ENCODE data around the gene GCN1.
"Not testable (repeated sequence)": the region's sequence is repeated elsewhere in the genome, so short reads cannot be mapped to it uniquely, and the experiment has no call there.

Gene GCN1, protein sequence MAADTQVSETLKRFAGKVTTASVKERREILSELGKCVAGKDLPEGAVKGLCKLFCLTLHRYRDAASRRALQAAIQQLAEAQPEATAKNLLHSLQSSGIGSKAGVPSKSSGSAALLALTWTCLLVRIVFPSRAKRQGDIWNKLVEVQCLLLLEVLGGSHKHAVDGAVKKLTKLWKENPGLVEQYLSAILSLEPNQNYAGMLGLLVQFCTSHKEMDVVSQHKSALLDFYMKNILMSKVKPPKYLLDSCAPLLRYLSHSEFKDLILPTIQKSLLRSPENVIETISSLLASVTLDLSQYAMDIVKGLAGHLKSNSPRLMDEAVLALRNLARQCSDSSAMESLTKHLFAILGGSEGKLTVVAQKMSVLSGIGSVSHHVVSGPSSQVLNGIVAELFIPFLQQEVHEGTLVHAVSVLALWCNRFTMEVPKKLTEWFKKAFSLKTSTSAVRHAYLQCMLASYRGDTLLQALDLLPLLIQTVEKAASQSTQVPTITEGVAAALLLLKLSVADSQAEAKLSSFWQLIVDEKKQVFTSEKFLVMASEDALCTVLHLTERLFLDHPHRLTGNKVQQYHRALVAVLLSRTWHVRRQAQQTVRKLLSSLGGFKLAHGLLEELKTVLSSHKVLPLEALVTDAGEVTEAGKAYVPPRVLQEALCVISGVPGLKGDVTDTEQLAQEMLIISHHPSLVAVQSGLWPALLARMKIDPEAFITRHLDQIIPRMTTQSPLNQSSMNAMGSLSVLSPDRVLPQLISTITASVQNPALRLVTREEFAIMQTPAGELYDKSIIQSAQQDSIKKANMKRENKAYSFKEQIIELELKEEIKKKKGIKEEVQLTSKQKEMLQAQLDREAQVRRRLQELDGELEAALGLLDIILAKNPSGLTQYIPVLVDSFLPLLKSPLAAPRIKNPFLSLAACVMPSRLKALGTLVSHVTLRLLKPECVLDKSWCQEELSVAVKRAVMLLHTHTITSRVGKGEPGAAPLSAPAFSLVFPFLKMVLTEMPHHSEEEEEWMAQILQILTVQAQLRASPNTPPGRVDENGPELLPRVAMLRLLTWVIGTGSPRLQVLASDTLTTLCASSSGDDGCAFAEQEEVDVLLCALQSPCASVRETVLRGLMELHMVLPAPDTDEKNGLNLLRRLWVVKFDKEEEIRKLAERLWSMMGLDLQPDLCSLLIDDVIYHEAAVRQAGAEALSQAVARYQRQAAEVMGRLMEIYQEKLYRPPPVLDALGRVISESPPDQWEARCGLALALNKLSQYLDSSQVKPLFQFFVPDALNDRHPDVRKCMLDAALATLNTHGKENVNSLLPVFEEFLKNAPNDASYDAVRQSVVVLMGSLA (N-terminal part only)

DNA sequence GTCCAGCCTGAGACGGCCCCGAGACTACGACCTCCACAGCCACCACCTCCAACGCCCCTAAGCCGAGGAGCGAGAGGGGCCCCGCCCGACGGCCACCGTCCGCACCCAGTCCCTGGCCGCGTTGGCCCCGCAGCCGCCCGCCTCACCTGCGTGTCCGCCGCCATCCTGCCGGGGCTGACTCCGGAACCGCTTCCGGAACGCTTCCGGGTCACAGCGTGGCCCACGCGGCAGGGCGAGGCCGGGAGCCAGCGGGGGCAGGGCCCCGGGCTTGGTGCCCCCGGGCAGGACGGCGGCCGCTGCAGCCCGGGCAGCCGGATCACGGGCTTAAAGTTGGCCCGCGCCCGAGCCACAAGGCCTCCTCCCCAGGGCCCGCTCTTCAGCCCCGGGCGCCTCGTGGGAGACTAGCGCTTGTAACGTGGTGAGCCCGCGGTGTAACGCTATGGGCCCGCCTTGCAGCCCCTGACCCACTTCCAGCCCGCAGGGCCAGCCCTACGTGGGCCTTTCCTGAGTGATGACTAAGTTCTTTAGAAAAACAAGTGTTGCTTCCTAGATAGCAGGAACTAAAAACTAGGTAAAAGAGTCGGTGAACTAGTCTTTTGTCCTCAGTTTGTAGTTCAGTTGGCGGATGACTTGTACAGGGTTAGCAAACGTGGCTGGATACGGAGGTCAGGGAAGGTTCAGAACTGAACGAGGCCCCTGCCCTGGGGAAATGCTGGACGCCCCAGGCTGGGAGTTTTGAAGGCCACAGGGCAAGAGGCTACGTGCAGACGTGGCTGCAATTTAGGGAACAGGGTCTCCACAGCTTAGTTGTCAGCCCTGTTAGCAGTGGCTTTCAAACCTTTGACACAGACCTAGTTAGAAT lies at the start of gene GCN1:
Gene GCN1, minus strand, starts transcription at position 182 of the 862 bp plus-strand sequence. Its CDS starts 18 bp downstream, at position 164.
- peak; percentile 76 to 87 for DNase-seq (ENCODE audit: low read depth in 2 of 2)

GRCh38 chr12:120242971-120243699 lies 48.6 kb upstream of the GCN1 start:
- DNase-seq (ENCODE audit: low read depth in 2 of 2) = no peak

- no peak for DNase-seq (ENCODE audit: low read depth in 2 of 2)
Observed at GRCh38 chr12:120242275-120242799, 47.8 kb upstream of the GCN1 start.

DNA sequence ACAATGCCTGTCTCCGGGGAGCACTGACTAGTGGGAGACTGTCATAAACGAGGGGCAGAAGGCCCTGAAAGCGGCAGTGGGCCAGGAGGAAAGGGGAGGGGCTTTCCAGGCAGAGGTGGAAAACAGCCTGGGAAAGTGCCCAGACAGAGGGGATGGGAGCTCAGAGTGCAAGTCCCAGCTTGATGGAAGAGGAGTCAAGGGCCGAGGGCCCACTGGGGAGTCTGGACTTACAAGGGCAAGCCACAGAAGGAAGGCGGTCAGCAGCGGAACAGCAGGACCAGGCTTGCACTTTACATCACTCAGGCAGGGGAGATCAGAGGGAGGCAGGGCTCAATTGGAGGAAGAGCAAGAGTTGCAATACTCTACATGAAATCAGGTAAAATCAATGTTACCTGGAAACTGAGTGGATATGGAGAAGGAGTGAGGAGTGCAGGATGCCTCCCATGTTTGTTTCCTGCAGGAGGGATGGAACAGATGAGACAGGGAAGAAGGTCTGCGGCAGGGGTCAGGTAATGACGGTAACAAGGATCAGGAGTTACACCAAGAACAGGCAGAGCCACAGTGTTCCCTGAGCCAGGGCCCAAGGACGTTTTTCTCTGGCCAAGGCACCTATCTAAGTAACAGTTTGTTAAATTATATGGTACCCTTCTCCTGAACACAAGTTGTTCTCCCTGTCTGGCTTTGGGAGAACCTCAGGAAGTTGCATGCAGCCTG lies 47.2 kb upstream of the GCN1 start:
- no peak for DNase-seq (ENCODE audit: low read depth in 2 of 2)

GRCh38 chr12:120240495-120240833 lies 45.9 kb upstream of the GCN1 start:
- DNase-seq (ENCODE audit: low read depth in 2 of 2) = no peak

- no peak for DNase-seq (ENCODE audit: low read depth in 2 of 2)
Observed at GRCh38 chr12:120239776-120240494, 45.4 kb upstream of the GCN1 start.

DNA sequence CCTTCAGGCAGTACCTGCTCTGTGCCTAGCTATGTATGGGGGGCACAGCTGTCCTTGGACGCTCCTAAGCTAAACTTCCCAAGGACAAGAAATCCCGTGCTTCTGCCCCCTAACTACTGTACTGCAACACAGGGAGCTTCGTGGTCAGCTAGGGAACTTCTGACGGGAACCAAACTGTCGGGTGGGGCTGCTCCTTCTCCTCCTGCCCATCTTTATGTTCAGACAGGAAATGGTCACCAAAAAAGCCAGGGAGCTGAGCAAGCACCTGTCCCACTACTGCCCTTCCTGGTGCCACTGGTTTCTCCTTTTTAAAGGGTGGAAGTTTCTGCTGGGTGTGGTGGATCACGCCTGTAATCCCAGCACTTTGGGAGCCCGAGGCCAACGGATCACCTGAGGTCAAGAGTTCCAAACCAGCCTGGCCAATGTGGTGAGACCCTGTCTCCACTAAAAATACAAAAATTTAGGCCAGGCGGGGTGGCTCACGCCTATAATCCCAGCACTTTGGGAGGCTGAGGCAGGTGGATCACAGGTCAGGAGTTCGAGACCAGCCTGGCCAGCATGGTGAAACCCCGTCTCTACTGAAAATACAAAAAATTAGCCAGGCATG lies 44.4 kb upstream of the GCN1 start:
- no peak for DNase-seq (ENCODE audit: low read depth in 2 of 2)

GRCh38 chr12:120238217-120238616 lies 43.7 kb upstream of the GCN1 start:
- DNase-seq (ENCODE audit: low read depth in 2 of 2) = no peak

GRCh38 chr12:120237360-120238171 lies 43.1 kb upstream of the GCN1 start:
- DNase-seq (ENCODE audit: low read depth in 2 of 2) = no peak

- DNase-seq (ENCODE audit: low read depth in 2 of 2) = not testable (repeated sequence)
Observed at GRCh38 chr12:120236809-120237208, 42.3 kb upstream of the GCN1 start.

- no peak for DNase-seq (ENCODE audit: low read depth in 2 of 2)
Observed at GRCh38 chr12:120235369-120236323, 41.1 kb upstream of the GCN1 start.

DNA sequence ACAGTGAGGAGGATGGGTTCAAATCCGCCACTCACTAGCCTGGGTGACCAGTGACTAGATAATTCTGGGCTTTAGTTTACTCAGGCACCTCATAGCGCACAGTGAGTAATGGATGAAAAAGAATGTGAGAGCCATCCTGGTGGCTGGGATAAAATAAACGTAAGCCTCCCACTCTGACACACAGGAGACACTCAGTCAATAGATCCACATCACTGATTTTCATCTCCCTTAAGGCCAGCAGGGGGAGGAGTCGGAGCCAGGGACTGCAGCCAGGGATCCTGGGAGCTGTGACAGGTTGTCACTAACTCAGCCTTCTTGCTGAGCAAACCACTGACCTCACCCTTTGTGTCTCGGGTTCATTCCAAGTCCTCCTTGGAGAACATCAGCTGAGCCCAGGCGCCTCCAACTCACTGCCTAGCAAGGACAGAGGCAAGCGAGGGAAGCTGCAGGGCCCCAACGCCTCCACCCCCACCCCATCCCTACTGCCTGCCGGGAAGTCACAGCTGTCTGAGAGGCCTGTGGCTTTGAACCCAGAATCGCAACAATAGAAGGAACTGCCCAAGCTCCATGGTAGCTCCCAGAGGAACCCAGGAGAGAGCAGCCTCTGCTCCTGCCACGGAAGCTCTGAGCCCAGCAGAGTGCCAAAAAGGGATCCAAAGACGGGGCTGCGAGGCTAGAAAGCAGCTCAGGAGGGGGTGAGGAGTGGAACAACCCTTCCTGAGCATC lies 40.3 kb upstream of the GCN1 start:
- DNase-seq (ENCODE audit: low read depth in 2 of 2) = no peak

DNA sequence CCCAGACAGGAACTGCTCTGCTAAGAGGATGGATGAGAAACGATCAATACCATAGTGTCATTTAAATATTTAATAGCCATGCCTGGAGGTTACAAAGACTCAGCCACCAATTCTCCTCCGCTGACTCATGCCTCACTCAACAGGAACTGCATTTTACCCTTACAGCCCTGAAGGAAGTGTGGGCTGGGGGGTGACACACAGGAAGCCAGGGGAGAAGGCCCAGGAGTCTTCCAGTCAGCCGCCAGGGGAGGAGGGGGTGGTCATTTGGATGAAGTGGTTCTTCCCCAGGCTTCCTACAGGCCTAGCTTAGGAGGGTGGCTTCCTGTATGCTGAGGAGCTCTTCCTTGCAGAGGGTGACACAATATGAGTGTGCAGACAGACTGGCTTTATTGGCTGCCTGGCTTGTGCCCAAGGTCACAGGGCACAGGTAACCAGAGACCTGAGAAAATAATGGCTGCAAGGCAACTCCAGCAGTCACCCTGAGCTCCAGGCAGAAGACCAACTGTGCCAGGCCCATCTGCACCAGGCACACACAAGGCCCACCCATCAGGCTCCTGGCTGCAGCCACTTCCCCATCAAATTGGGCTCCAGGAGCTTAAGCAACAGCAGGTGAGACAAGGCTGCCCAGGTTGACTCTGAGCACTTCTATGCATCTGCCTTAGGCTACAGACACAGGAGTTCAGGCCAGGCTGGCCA lies 36.9 kb upstream of the GCN1 start:
- DNase-seq (ENCODE audit: low read depth in 2 of 2) = peak; percentile 79

- DNase-seq (ENCODE audit: low read depth in 2 of 2) = no peak
Observed at GRCh38 chr12:120230974-120231315, 36.4 kb upstream of the GCN1 start.
